Fibroblast of peridontal ligament (primary cell): ENCODE measurements around the gene ING5.

Experiments
- DNase-seq: peaks from one replicate; pipeline ENCODE4 v3.0.0-alpha.2; 2010; ENCODE audit errors: extremely low read depth

The ING5 gene

GRCh38 chr2:241776336-241777169 is 74.7 kb downstream of the ING5 start, which contains the start of gene GAL3ST2:
Gene GAL3ST2 (plus strand): TSS chr2:241776822. CDS start chr2:241776956, 134 bp downstream.
- DNase-seq = no peak

GRCh38 chr2:241777170-241777685 is 75.4 kb downstream of the ING5 start:
- no peak for DNase-seq

- no peak for DNase-seq
Measured at GRCh38 chr2:241777686-241778627, 76.1 kb downstream of the ING5 start.
